Heart right ventricle (tissue), 16 donors: ENCODE measurements around the gene APOC1. TPM values are rescaled to one million over a fixed set of nuclear protein-coding genes. Genes with fewer than 3 reads are reported as not detected.

Source experiments
- ATAC-seq, 8 donors: fragments of 200-7000 bp; cut with Tn5 transposase; one replicate each; pipeline ENCODE4 v1.9.1; 2020; ENCODE audit warnings: mild to moderate bottlenecking in 8 of 8, moderate library complexity in 8 of 8, moderate number of reproducible peaks in 1 of 8
- DNase-seq, 2 donors: peaks; one replicate each; pipeline ENCODE4 v3.0.0-alpha.2; 2020
- H3K27ac ChIP-seq, 10 donors: fragments of 200-600 bp; sonication (generic) in 2 of 10; one replicate each; pipeline versions ENCODE4 v1.5.0 to v1.8.0; 2020 to 2022; ENCODE audit warnings: mild to moderate bottlenecking in 3 of 10
- H3K27me3 ChIP-seq, 7 donors: fragments of 200-600 bp; one replicate each; pipeline ENCODE4 v1.8.0; 2021 to 2022; ENCODE audit warnings: mild to moderate bottlenecking in 2 of 7
- H3K36me3 ChIP-seq, 9 donors: fragments of 200-600 bp; sonication (generic) in 1 of 9; one replicate each; pipeline versions ENCODE4 v1.5.0 to v1.8.0; 2020 to 2022; ENCODE audit warnings: mild to moderate bottlenecking in 2 of 9
- H3K4me1 ChIP-seq, 9 donors: fragments of 200-600 bp; sonication (generic) in 1 of 9; one replicate each; pipeline versions ENCODE4 v1.5.0 to v1.8.0; 2020 to 2022; ENCODE audit warnings: mild to moderate bottlenecking in 4 of 9
- H3K4me3 ChIP-seq, 10 donors: fragments of 200-600 bp; sonication (generic) in 2 of 10; one replicate each; pipeline versions ENCODE4 v1.5.0 to v1.8.0; 2020 to 2022; ENCODE audit warnings: mild to moderate bottlenecking in 7 of 10, moderate library complexity in 2 of 10
- H3K9me3 ChIP-seq, 11 donors: fragments of 200-600 bp in 10 of 11; sonication (generic) in 2 of 11; one replicate each; pipeline versions ENCODE4 v1.5.0 to v1.8.0; 2013 to 2022; ENCODE audit warnings: mild to moderate bottlenecking in 2 of 11, control low read depth in 1 of 11, moderate library complexity in 1 of 11
- WGBS, 2 donors: extraction: QIAGEN DNeasy Blood & Tissue Kit; methylation state at CpG; one replicate each; pipeline ENCODE4 v1.1.7; 2013; ENCODE audit warnings: inconsistent platforms in 1 of 2; 5-methylcytosine and 5-hydroxymethylcytosine counted together
- intact Hi-C, 10 donors: fragments of 100-400 bp; cut with DNase I; formaldehyde crosslinking; loops; one replicate each; pipeline versions ENCODE4 v1.11.1 to v1.14.2; 2022
- polyA plus RNA-seq, 2 donors: library from polyadenylated mRNA; stranded (reverse); fragments of 200-250 nt; gene quantifications; one replicate each; pipeline ENCODE4 v1.2.3, GENCODE V29; 2013
- total RNA-seq, 10 donors: library from RNA; stranded (reverse); fragmentation: NEBNext Ultra II Directional in 3 of 10; extraction: Animal tissue kit (Norgen Biotek cat#: 25700) in 3 of 10; gene quantifications; one replicate each; pipeline versions ENCODE4 v1.2.1 to v1.2.4, GENCODE V29; 2021 to 2023
- TF ChIP-seq, protein P1 (sequence below), 9 donors: fragments of 200-600 bp; sonication (generic) in 2 of 9; IDR thresholded peaks; one replicate each; pipeline versions ENCODE4 v1.5.0 to v1.8.0; 2021 to 2022; ENCODE audit warnings: antibody characterized with exemption in 9 of 9, mild to moderate bottlenecking in 5 of 9, moderate library complexity in 1 of 9
- donor health status: Arrhythmogenic right ventricular cardiomyopathy.
- donor health status: ischemic (EF 13 %, LVEDD 7.1; RV severe dilation, severe dysfunction).
- donor health status: healthy with polysubstance abuse.
- donor health status: DM: no; HTN: yes; CAD: no.
- donor health status: DM: no; HTN: no; CAD: no.
- donor health status: ischemic (EF 25% LVEDD 6.9; RV normal size, moderate dysfunction).
- donor health status: ischemic (EF 25% LVEDD 5.7; RV mildly dilated, moderate dysfunction).
- donor health status: healthy.
- donor health status: DM: yes; HTN: yes; CAD: no.
- donor health status: Ischemic cardiomyopathy.
- donor health status: ischemic (EF 35%, LVEDD 5.7; RV mildly dilated, moderate dysfunction).
- donor health status: nonischemic (EF 11% LVEDD 7.7; RV severe dilation, severe dysfunction).
- donor health status: DM: yes; HTN: yes; CAD: no.
- donor health status: PGD.
- donor health status: ischemic (EF 29% LVEDD 5.4; RV normal size, mild dysfunction).
- donor health status: nonischemic (EF 23%, LVEDD 6.1; RV moderate dilation, normal function).

APOC1 gene
- total and polyA plus RNA-seq, 12 donors, result 1.4 to 13.5 (median 2.9) TPM; not detected in 5

DNA sequence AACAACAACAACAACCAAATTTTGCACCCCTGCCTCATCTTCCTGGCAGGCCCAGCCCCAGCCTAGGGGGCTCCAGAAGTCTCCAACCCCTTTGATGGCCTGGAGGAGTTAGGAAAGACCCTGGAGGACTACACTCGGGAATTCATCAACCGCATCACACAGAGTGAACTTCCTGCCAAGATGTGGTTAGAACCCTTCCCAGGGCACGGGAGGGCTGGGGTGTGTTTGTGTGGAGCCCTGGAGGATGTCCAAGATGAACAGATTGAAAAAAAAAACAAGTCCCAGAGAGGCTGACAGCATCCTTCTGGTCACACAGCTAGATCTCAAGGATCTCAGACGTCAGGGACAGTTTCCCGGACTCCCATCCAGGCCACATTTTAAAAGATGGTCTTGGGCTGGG, 13.3 kb downstream of the APOC1 start:
- Histone ChIP-seq H3K27ac (peak overlapping the region in 2 of 10 donors; percentile 8 to 54), H3K4me3 (no peak overlapping the region), H3K9me3 (no peaks in the 10 kb centered on the region), H3K36me3 (no peaks in the 10 kb centered on the region), H3K27me3 (no peaks in the 10 kb centered on the region), H3K4me1 (peaks cover 0 to 46% (median 17%) of the 10 kb centered on the region in 9 donors)
- intact Hi-C loops, result no loop called here
- WGBS, 2 donors, result 43 to 53% methylated on average over 5 of the region's 5 CpGs
- TF ChIP-seq, protein P1, sequence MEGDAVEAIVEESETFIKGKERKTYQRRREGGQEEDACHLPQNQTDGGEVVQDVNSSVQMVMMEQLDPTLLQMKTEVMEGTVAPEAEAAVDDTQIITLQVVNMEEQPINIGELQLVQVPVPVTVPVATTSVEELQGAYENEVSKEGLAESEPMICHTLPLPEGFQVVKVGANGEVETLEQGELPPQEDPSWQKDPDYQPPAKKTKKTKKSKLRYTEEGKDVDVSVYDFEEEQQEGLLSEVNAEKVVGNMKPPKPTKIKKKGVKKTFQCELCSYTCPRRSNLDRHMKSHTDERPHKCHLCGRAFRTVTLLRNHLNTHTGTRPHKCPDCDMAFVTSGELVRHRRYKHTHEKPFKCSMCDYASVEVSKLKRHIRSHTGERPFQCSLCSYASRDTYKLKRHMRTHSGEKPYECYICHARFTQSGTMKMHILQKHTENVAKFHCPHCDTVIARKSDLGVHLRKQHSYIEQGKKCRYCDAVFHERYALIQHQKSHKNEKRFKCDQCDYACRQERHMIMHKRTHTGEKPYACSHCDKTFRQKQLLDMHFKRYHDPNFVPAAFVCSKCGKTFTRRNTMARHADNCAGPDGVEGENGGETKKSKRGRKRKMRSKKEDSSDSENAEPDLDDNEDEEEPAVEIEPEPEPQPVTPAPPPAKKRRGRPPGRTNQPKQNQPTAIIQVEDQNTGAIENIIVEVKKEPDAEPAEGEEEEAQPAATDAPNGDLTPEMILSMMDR (IDR thresholded peaks at IDR 0.05), result no peak
- no peak for DNase-seq
- ATAC-seq, result no peak

DNA sequence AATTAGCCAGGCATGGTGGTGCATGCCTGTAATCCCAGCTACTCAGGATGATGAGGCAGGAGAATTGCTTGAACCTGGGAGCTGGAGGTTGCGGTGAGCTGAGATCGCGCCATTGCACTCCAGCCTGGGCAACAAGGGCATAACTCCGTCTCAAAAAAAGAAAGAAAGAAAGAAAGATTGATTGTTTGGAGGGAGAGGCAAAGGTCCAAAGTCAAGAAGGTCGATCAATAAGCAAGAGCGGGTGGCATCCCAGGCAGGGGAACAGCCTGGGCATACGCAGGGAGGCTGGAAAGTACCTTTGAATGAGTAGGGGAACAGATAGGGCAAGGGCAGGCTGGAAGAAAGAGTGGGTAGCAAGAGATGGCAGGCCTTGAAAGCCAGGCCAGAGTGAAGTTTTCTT, 15.7 kb downstream of the APOC1 start:
- H3K27me3 ChIP-seq, result no peaks in the 10 kb centered on the region

DNA sequence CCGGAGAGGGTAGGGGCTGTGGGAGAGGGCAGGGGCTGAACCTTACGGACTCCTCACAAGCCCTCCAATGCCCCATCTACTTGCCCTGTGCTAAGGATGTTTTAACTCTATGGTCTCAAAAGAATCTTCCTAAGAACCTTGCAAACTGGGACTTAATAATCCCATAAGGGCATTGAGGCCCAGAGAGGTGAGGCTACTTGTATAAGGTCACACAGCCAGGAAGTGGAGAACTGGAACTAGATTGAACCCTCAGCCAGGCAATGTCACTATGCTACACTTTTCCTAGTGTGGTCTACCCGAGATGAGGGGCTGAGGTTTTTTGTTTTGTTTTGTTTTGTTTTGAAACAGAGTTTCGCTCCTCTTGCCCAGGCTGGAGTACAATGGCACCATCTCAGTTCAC, 17.1 kb downstream of the APOC1 start:
- no peaks in the 10 kb centered on the region for H3K9me3 ChIP-seq
- TF ChIP-seq, protein P1 (IDR thresholded peaks at IDR 0.05), result no peak
- ATAC-seq, result no peak
- H3K4me1 ChIP-seq, result peaks cover 0 to 18% (median 4%) of the 10 kb centered on the region in 9 donors
- DNase-seq, result no peak
- WGBS, 2 donors, result 85 to 87% methylated on average over 4 of the region's 4 CpGs
- no peaks in the 10 kb centered on the region for H3K27me3 ChIP-seq
- no peaks in the 10 kb centered on the region for H3K36me3 ChIP-seq
- intact Hi-C loops, result no loop called here
- no peak overlapping the region for H3K4me3 ChIP-seq
- H3K27ac ChIP-seq, result no peak overlapping the region

More for the DNA sequence above, 15.7 kb downstream of the APOC1 start:
- ATAC-seq, result no peak
- 93% methylated on average over 7 of the region's 7 CpGs for WGBS, 2 donors
- Histone ChIP-seq H3K36me3 (no peaks in the 10 kb centered on the region), H3K9me3 (no peaks in the 10 kb centered on the region), H3K4me3 (no peak overlapping the region), H3K4me1 (peaks cover 0 to 32% (median 7%) of the 10 kb centered on the region in 9 donors), H3K27ac (no peak overlapping the region)
- DNase-seq, result no peak
- intact Hi-C loops, result no loop called here
- TF ChIP-seq, protein P1 (IDR thresholded peaks at IDR 0.05), result no peak

DNA sequence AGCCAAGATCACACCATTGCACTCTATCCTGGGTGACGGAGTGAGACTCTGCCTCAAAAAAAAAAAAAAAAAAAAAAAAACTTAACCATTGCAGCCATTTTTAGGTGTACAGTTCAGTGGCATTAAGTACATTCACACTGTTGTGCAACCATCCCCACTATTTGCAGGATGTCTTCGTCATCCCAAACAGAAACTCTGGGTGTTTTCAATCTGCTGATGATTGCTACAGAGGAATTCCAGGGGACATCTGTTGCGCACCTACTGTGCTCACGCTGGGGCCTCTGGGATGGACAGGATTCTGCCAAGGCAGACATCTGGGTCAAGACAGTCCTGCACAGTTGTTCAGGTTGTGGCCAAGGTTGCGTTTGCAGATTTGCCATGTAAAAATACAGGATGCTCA, 25.3 kb downstream of the APOC1 start:
- Histone ChIP-seq H3K27ac (no peak overlapping the region), H3K27me3 (no peaks in the 10 kb centered on the region), H3K4me1 (peaks cover 0 to 13% (median 0%) of the 10 kb centered on the region in 9 donors), H3K9me3 (no peaks in the 10 kb centered on the region), H3K4me3 (no peak overlapping the region), H3K36me3 (no peaks in the 10 kb centered on the region)
- 86 to 88% methylated on average over 5 of the region's 5 CpGs for WGBS, 2 donors
- intact Hi-C loops, result no loop called here
- TF ChIP-seq, protein P1 (IDR thresholded peaks at IDR 0.05), result no peak
- ATAC-seq (no peak), DNase-seq (no peak)
